ENCODE results near the gene ASB18. TPM values are rescaled to one million over a fixed set of nuclear protein-coding genes. Genes with fewer than 3 reads are reported as not detected.

Gene ASB18
- total and polyA plus RNA-seq, 2 experiments from 2014 or later: not detected

DNA sequence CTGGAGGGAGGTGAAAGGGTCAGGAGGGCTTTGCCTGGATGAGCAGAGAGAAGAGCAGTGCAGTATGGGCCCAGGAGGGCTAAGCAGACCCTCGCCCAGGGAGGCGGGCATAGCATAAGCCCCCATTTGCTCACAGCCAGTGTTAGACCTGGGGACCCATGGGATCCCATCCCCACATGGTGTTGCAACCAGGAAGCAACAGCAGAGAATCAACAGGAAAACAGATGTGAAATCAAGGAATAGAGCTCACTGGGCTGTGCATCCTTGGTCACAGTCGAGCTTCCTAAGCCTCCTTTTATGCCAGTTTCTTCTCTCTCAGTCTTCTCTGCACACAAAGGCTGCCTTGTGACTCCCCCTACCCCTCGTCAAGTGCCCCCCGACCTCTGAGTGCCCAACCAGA, 19.9 kb downstream of the ASB18 start (continued):
- TF ChIP-seq STAT1 (IDR thresholded peaks at IDR 0.05; ENCODE audit: unreplicated experiment) (no peak), ETS1 (IDR thresholded peaks at IDR 0.05) (no peak), REST (IDR thresholded peaks at IDR 0.05; ENCODE audit: unreplicated experiment) (no peak), EZH2phosphoT487 (IDR thresholded peaks at IDR 0.05; ENCODE audit: unreplicated experiment) (no peak), ZNF331 (CRISPR knock-in tag; IDR thresholded peaks at IDR 0.05; ENCODE audit: low read depth) (no peak), CREB1 (CRISPR knock-in tag; IDR thresholded peaks at IDR 0.05; ENCODE audit: low read depth) (no peak), NANOG (IDR thresholded peaks at IDR 0.05; ENCODE audit: borderline replicate concordance) (no peak)

- Histone ChIP-seq H3K27me3 (ENCODE audit: insufficient read depth) (peaks cover 14% of the 10 kb centered on the region), H3K36me3 (ENCODE audit: insufficient read depth) (no peaks in the 10 kb centered on the region), H3K4me3 (no peak overlapping the region), H3K79me2 (replicated peaks; ENCODE audit: insufficient read depth) (no peaks in the 10 kb centered on the region), H3K4me2 (no peak overlapping the region), H4K20me1 (replicated peaks; ENCODE audit: insufficient read depth) (no peaks in the 10 kb centered on the region), H2AFZ (no peak overlapping the region), H3K27ac (ENCODE audit: low read depth) (no peak overlapping the region), H3K4me1 (ENCODE audit: insufficient read depth) (peaks cover 24% of the 10 kb centered on the region), H3K9me2 (ENCODE audit: insufficient read depth) (no peaks in the 10 kb centered on the region; the same call in 1 of the 2 replicates), H3F3A (replicated peaks; ENCODE audit: low read depth) (no peaks in the 10 kb centered on the region; the same call in 1 of the 2 replicates)
- H3K4me3 Mint-ChIP-seq: no peak overlapping the region
- DNase-seq (ENCODE audit: low spot score) (no peak), ATAC-seq (no peak)
- H3K36me3 Mint-ChIP-seq (ENCODE audit: low read depth): no peaks in the 10 kb centered on the region
- no peaks in the 10 kb centered on the region for H3K9me3 Mint-ChIP-seq
- peaks cover 26% of the 10 kb centered on the region for H3K4me1 Mint-ChIP-seq
- no peak overlapping the region for H3K27ac Mint-ChIP-seq
- peaks cover 18% of the 10 kb centered on the region for H3K27me3 Mint-ChIP-seq (ENCODE audit: insufficient read depth, low read depth, poor library complexity)
- TF ChIP-seq ETS1 (IDR thresholded peaks at IDR 0.05) (no peak), ZNF114 (CRISPR knock-in tag; IDR thresholded peaks at IDR 0.05) (no peak), STAT1 (IDR thresholded peaks at IDR 0.05; ENCODE audit: unreplicated experiment) (no peak), CREB1 (CRISPR knock-in tag; IDR thresholded peaks at IDR 0.05; ENCODE audit: low read depth) (no peak), ZNF331 (CRISPR knock-in tag; IDR thresholded peaks at IDR 0.05; ENCODE audit: low read depth) (no peak), JUNB (IDR thresholded peaks at IDR 0.05; ENCODE audit: unreplicated experiment) (no peak), CTCF (conservative IDR thresholded peaks at IDR 0.05; ENCODE audit: low read depth in 2 of 2) (peak in 1 of 2 experiments; percentile 32; a peak in 2 of 4 replicates), POLR2AphosphoS5 (IDR thresholded peaks at IDR 0.05; ENCODE audit: low read depth) (no peak)
These were observed 22.1 kb downstream of the ASB18 start for GRCh38 chr2:236242057-236242495.

Data from GM23338 (cell line).